GM18907 (cell line): Measurements from ENCODE around the gene ABCB8.

Source experiments
- ATAC-seq: cut with Tn5 transposase; IDR thresholded peaks from one replicate; pipeline ENCODE4 v1.9.1; 2021; ENCODE audit warnings: mild to moderate bottlenecking, moderate library complexity; ENCODE audit not compliant: unreplicated experiment

The ABCB8 gene

DNA sequence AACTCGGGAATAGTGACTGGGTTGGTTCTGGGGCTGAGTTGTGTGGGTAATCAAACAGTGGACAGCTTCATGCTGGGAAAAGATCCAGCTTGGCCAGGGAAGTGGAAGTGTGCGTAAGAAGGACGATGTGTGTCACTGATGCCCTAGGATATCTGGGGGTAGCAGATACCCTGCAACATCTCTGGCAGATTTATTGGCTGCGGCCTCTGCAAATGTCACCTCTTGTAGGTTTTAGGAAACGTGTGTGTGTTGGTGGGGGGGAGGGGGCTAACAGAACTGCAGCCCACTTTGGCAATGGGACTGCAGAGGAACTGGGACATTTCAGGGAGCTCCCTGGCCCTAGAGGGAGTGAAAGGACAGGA, 57.1 kb downstream of the ABCB8 start:
- ATAC-seq, result no peak

DNA sequence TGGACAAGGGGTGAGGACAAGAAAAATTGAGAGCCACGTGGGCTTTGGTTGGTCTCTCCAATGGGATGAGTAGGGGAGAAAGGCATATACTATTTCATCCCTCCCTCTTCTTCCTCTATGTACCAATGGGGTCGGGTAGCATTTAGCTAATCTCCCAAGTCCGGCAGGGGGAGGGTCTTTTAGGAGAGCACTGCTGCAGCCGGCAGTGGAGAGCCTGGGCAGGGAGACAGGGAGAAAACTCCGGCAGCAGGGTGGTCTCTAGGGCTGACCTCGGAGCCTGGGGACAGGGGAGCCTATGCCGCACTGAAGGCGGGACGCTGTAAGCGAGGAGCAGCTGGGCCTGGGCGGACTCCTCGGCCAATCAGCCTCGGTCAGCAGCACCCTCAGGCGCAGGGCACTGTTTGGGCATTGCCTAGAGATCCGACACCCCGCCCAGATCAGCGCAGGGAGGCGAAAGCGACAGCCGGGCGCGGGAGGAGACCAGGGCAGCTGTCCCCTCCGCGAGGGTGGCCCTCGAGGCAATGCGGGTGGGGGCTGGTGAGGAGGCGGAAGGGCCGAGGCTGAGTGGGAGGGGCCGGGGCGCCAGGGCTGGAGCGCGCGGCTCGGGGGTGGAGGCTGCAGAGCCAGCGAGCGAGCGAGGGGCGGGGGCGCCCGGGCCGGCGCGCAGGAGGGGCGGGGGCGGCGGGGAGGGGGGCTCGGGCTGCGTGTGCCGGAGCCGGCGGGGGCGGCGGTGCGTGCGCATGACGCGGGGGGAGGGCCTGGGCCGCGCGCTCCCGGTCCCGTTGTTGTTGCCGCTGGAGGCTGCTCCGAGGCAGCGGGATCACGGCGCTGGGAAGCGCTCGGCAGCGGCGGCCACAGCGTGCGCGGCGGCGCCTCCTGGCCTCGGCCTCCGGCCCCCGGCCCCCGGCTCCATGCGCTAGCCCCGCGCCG, 57.7 kb downstream of the ABCB8 start, which contains the start of gene AGAP3:
TSS of gene AGAP3 (plus strand) at position 785 of the 930 bp plus-strand sequence. CDS start 267 bp downstream, outside the sequence.
- peak; percentile 43 for ATAC-seq

GRCh38 chr7:151086802-151087244, 58.6 kb downstream of the ABCB8 start:
- no peak for ATAC-seq

DNA sequence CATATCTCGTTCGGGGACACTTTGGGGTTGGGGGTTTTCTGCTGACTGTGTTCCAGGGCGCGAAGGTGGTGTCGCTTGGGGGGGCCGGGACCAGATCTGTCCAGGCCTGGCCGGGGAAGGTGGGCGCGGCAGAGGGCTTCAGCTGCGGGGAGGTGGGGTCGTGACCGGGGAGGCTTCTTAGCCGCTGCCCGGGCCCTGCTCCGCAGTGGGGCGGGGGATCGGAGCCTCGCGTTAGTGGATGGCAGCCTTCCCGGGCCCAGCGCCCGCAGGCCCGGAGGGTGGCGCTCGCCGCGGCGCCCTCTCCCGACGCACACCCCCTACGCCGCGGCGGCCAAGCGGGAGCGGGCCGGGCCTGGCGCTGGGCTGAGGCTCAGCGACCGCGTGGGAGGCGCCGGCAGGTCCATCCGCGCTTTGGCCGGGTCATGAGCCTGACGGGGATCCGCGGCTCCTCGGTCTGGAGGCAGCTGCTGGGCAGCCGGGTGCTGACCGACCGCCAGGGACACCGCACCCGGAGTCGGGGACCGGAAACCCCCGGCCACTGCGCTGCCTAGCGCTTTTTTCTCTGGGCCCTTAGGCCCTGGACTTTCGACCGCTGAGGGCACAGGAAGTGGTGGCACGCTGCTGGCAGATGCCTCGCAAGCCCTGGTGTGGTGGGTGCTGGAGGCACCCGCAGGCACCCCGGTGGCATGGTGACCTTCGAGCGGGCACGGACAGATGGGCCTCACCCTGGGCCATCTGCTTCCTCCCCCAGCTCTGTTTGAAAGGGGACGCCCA, 59.2 kb downstream of the ABCB8 start:
- peak; percentile 31 for ATAC-seq

GRCh38 chr7:151088019-151088855, 60.0 kb downstream of the ABCB8 start:
- ATAC-seq, result no peak

DNA sequence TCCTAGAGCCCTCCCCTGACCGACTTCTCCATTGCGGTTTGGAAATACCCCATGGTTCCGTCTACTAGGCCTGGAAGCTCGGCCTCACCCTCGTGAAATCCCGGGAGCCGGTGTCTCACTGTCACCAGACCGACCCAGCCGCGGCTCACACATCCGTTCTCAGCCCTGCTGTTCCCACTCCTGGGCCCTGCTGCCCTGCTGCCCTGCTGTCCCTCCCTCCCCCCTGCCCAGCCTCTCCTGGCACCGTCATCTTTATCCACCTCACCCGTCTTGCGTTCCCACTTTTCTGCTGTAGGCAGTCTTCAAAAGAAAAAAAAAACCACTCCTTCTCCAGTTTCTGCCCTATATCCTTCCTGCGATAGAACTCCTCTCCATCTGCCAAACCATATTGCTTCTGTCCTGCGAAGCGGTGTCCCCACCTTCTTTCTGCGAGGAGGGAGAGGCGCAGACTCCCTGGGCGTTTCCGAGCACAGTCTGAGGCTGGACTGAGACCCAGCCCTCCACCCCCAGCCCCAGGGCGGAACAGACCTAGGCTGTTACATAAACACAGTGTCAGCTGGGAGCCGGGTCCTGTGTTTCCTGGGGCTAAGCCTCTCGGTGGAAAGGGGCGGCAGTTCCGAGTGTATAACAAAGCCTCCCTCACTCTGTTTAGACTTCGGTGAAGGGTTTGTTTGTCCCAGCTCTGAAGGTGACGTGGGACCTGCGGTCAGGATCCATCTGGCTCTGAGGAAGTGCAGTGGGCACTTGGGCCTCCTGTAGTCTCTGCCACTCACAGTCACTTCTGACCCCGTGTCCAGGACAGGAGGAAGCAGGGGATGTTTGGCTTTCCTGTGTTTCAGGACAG, 60.8 kb downstream of the ABCB8 start:
- no peak for ATAC-seq

DNA sequence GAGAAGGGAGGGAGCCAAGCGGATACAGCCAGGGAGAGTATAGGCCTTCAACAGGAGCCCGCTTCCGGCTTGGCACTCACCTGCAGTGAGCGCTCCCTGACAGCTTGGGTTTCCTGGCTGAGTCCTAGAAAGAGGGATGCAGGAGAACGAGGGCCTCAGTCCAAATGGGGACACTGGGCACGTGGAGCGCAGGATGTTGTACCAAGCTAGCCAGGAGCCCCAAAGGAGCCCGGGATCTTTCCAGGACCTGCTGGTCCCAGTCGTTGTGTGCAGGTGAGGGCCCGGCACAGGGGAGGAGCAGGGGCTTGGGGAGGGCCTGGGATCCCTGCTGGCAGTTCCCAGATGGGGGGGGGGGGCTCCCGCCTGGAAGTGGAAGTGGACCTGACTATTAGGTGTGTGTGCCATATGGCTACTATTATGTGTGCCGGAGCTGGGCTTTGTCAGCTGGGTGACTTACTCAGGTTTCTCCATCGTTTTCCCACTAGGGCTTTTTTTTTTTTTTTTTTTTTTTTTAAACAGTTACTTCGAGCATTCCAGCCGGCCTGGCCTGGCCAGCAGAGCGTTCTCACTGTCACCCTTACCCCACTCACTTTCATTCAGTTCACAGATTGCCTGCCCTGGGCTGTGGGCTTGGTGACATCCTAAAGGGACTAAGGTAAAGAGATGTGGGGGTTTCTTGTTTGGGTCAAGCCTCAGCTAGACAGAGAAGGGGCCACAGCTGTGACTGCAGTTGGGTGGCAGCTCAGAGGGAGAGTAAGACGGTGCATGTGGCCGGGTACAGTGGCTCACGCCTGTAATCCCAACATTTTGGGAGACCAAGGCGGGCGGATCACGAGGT, 61.9 kb downstream of the ABCB8 start:
- ATAC-seq, result no peak

- no peak for ATAC-seq
These were observed 62.8 kb downstream of the ABCB8 start for GRCh38 chr7:151091003-151091402.

- ATAC-seq, result no peak
These were observed 63.2 kb downstream of the ABCB8 start for GRCh38 chr7:151091431-151091830.

- no peak for ATAC-seq
These were observed 63.7 kb downstream of the ABCB8 start for GRCh38 chr7:151091988-151092387.

- ATAC-seq, result no peak
These were observed 65.5 kb downstream of the ABCB8 start for GRCh38 chr7:151093748-151094147.

DNA sequence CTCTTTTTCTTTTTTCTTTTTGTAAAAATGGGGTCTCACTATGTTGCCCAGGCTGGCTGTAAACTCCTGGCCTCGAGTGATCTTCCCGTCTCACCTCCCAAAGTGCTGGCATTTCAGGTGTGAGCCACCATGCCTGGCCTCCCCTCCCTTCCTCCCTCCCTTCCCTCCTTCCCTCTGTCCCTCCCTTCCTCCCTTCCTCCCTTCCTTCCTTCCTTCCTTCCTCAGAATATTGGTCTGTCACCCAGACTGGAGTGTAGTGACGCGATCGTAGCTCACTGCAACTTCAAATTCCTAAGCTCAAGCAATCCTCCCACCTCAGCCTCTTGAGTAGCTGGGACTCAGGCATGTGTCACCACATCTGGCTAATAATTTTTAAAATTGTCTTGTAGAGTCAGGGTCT, 66.4 kb downstream of the ABCB8 start:
- ATAC-seq, result no peak

GRCh38 chr7:151095123-151095797, 67.0 kb downstream of the ABCB8 start:
- ATAC-seq, result no peak

- no peak for ATAC-seq
These were observed 67.7 kb downstream of the ABCB8 start for GRCh38 chr7:151095828-151096475.
